ENCODE measurements around the gene PIH1D2.

GRCh38 chr11:112024178-112024772 is 49.5 kb downstream of the PIH1D2 start:
- TF ChIP-seq CTCF (IDR thresholded peaks at IDR 0.05; ENCODE audit: insufficient read depth, low read length), result no peak
- no peak for TF ChIP-seq REST (IDR thresholded peaks at IDR 0.05; ENCODE audit: insufficient replicate concordance, low read depth)
- TF ChIP-seq POLR2AphosphoS5 (IDR thresholded peaks at IDR 0.05; ENCODE audit: low read depth), result no peak; the same call in 1 of the 2 replicates

All from HL-60 (cell line).